Measurements from ENCODE around the gene TNFRSF12A. TPM values are rescaled to one million over a fixed set of nuclear protein-coding genes. Genes with fewer than 3 reads are reported as not detected.

The TNFRSF12A gene
- total RNA-seq, 1 donor from 2014 or later, result 44.3 TPM

DNA sequence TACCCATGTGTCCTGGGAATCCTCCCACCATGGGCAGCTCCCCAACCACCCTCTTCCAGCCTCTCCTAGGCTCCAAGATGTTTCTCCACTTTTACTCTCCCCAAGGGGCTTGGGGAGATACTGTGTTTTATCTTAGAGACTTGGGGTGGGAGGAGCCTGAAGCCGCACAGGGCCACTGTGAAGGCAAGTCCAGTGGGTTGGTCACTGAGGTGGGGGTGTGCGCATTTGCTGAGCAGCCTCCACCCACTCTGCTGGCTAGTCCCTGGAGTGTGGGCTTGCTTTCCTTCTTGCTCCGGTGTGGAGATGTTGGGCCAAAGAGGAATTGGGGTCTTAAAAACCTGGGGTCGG is 11.5 kb upstream of the TNFRSF12A start:
- H3K4me3 Mint-ChIP-seq (ENCODE audit: low read depth), result peak overlapping the region; percentile 59
- no peaks in the 10 kb centered on the region for H3K27me3 Mint-ChIP-seq
- peaks cover 54% of the 10 kb centered on the region for H3K4me1 Mint-ChIP-seq (ENCODE audit: low read depth)
- DNase-seq (ENCODE audit: low spot score, unreplicated experiment), result no peak
- TF ChIP-seq, protein P1, sequence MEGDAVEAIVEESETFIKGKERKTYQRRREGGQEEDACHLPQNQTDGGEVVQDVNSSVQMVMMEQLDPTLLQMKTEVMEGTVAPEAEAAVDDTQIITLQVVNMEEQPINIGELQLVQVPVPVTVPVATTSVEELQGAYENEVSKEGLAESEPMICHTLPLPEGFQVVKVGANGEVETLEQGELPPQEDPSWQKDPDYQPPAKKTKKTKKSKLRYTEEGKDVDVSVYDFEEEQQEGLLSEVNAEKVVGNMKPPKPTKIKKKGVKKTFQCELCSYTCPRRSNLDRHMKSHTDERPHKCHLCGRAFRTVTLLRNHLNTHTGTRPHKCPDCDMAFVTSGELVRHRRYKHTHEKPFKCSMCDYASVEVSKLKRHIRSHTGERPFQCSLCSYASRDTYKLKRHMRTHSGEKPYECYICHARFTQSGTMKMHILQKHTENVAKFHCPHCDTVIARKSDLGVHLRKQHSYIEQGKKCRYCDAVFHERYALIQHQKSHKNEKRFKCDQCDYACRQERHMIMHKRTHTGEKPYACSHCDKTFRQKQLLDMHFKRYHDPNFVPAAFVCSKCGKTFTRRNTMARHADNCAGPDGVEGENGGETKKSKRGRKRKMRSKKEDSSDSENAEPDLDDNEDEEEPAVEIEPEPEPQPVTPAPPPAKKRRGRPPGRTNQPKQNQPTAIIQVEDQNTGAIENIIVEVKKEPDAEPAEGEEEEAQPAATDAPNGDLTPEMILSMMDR (IDR thresholded peaks at IDR 0.05; ENCODE audit: unreplicated experiment), result no peak
- H3K27ac Mint-ChIP-seq, result peak overlapping the region; percentile 97
- no peaks in the 10 kb centered on the region for H3K9me3 Mint-ChIP-seq (ENCODE audit: low read depth)
- no peaks in the 10 kb centered on the region for H3K36me3 Mint-ChIP-seq (ENCODE audit: insufficient read depth)

DNA sequence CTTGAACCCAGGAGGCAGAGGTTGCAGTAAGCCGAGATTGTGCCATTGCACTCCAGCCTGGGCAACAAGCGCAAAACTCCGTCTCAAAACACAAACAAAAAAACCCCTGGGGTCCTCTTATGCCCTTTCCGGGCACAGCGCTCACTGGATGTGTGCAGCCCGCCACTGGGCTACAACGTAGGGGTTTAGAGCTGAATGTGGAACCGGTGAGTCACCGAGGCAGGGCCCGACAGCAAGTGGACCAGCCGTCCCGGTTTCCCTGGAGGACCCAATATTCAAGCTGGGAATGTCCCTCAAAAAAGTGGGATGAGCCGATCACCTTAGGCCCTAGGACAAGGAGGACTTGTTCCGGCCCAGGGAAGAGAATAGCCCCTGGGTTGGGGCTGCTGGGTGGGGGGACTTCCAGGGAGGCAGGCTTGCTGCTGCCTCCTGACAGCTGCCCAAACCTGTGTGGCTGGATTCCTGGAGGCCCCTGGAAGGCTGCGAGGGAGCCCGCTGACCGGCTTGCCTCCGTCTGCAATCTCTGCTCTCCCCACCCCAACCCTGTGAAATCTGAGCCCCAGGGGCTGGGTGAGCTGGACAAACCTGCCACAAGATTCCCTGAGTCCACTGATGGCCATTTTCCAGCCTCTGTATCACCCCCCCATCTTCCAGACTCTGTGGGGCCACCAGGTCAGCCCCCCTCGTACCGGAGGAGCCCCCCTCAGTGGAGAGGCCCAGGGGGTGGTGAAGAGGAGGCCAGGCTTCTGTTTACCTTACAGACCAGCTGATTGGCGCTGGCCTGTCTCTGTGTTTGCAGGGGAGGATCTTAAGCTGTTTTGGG is 10.4 kb upstream of the TNFRSF12A start:
- TF ChIP-seq, protein P1 (IDR thresholded peaks at IDR 0.05; ENCODE audit: unreplicated experiment), result no peak
- Mint-ChIP-seq H3K27me3 (no peaks in the 10 kb centered on the region), H3K9me3 (ENCODE audit: low read depth) (no peaks in the 10 kb centered on the region), H3K4me1 (ENCODE audit: low read depth) (peaks cover 63% of the 10 kb centered on the region), H3K27ac (peak overlapping the region; percentile 97), H3K36me3 (ENCODE audit: insufficient read depth) (peaks cover 4% of the 10 kb centered on the region), H3K4me3 (ENCODE audit: low read depth) (peak overlapping the region; percentile 53)
- peak; percentile 91 for DNase-seq (ENCODE audit: low spot score, unreplicated experiment)

DNA sequence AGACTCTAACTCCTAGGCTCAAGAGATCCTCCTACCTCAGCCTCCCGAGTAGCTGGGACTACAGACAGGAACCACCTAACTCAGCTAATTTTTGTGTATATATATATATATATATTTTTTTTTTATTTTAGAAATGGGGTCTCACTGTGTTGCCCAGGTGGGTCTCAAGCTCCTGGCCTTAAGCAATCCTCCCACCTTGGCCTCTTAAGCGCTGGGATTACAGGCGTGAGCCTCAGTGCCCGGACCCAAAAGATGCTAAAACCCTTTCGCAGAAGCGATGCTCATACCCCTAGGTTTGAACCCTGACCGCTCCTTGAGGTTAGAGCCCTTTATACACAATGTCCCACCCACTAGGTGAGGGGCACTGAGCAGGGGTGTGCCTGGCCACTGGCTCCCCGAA is 9.7 kb upstream of the TNFRSF12A start:
- TF ChIP-seq, protein P1 (IDR thresholded peaks at IDR 0.05; ENCODE audit: unreplicated experiment), result no peak
- Mint-ChIP-seq H3K4me1 (ENCODE audit: low read depth) (peaks cover 70% of the 10 kb centered on the region), H3K4me3 (ENCODE audit: low read depth) (no peak overlapping the region), H3K36me3 (ENCODE audit: insufficient read depth) (peaks cover 8% of the 10 kb centered on the region), H3K27me3 (no peaks in the 10 kb centered on the region), H3K27ac (peak overlapping the region; percentile 97), H3K9me3 (ENCODE audit: low read depth) (no peaks in the 10 kb centered on the region)
- DNase-seq (ENCODE audit: low spot score, unreplicated experiment), result no peak

DNA sequence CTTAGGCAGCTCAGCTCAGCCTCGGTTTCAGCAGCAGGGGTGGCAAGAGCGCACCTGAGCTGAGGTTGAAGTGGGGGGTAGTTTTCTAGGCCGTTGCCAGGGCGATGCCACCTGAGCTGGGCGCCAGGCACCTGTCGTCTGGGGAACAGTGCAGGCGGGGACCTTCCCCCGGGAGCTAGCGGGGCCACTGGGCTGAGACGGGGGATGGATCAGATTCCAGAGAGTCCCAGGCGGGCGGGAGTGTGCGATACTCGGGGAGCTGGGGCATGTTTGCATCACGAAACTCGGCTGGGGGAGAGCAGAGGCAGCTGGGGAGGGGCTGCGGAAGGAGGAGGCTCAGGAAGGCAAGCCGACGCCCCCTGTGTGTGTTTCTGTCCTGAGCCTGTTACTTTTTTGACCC is 7.9 kb upstream of the TNFRSF12A start:
- TF ChIP-seq, protein P1 (IDR thresholded peaks at IDR 0.05; ENCODE audit: unreplicated experiment), result no peak
- H3K4me3 Mint-ChIP-seq (ENCODE audit: low read depth), result peak overlapping the region; percentile 44
- DNase-seq (ENCODE audit: low spot score, unreplicated experiment), result no peak
- H3K36me3 Mint-ChIP-seq (ENCODE audit: insufficient read depth), result peaks cover 12% of the 10 kb centered on the region
- H3K9me3 Mint-ChIP-seq (ENCODE audit: low read depth), result no peaks in the 10 kb centered on the region
- no peaks in the 10 kb centered on the region for H3K27me3 Mint-ChIP-seq
- peaks cover 71% of the 10 kb centered on the region for H3K4me1 Mint-ChIP-seq (ENCODE audit: low read depth)
- H3K27ac Mint-ChIP-seq, result peak overlapping the region; percentile 93

DNA sequence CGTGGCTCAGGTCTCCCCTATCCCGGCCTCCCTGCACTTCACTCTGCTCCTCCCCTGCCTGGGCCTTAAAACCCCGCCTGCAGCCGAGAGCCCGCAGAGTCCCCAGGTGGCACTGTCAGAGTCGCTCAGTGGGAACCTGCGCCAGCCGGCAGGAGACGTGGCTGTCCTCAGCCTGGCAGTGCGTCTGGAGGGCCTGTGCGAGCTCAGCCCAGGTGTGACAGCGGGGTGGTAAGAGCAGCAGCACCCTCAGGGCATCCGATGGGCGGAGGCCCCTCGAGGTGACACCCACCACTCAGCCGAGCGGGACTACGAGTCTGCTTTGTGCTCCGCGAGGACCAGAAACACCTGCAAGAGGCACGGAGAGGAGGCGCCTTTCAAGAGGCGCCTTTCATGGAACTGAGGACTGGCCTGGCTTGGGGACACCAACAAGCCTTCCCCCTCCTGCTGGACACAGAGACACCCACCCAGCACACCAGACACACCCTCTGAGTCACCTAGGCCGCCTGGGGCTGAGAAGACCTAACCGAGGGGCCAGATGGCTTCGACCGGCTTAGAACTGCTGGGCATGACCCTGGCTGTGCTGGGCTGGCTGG is 7.2 kb upstream of the TNFRSF12A start, which contains the start of gene CLDN9:
CLDN9 (plus strand) TSS at position 96 of the 593 bp plus-strand sequence; CDS start at position 536, 440 bp downstream.
- DNase-seq (ENCODE audit: low spot score, unreplicated experiment), result no peak
- Mint-ChIP-seq H3K4me3 (ENCODE audit: low read depth) (peak within 1 kb of the TSS; percentile 44), H3K27me3 (no peaks in the 10 kb centered on the region), H3K4me1 (ENCODE audit: low read depth) (peaks cover 65% of the 10 kb centered on the region), H3K27ac (peak within 1 kb of the TSS; percentile 93), H3K9me3 (ENCODE audit: low read depth) (no peaks in the 10 kb centered on the region), H3K36me3 (ENCODE audit: insufficient read depth) (peaks cover 13% of the 10 kb centered on the region)
- TF ChIP-seq, protein P1 (IDR thresholded peaks at IDR 0.05; ENCODE audit: unreplicated experiment), result no peak

All from progenitor cell of endocrine pancreas (in vitro differentiated cells).